ENCODE data around the gene ATP11A. TPM values are rescaled to one million over a fixed set of nuclear protein-coding genes. Genes with fewer than 3 reads are reported as not detected.
"Not testable (repeated sequence)": the region's sequence is repeated elsewhere in the genome, so short reads cannot be mapped to it uniquely, and the experiment has no call there.

The ATP11A gene
- total RNA-seq, 1 experiment from 2014 or later, result 80.4 TPM

- H3K27ac ChIP-seq (ENCODE audit: low read depth, low read length), result no peak overlapping the region
- DNase-seq (ENCODE audit: low read depth, low spot score) (no peak), ATAC-seq (no peak)
- POLR2A ChIA-PET, result no interaction called here
- H3K27me3 ChIP-seq (ENCODE audit: insufficient read depth, low read length), result no peaks in the 10 kb centered on the region
- H3K36me3 ChIP-seq (ENCODE audit: control insufficient read depth in 1 of 2, insufficient read depth in 2 of 2, low read length in 2 of 2), result peaks cover 2 to 20% of the 10 kb centered on the region in 2 experiments; a peak in 3 of 4 replicates
- no peak overlapping the region for H2AFZ ChIP-seq (ENCODE audit: low read depth, low read length, poor library complexity, severe bottlenecking)
- H3K79me2 ChIP-seq (ENCODE audit: insufficient read depth, low read length), result no peaks in the 10 kb centered on the region
- H3K4me2 ChIP-seq (ENCODE audit: low read length), result no peak overlapping the region
- CTCF ChIA-PET, result no interaction called here
- BruUV-seq (replicated peaks), result no TSS peak
- no peak overlapping the region for H3K4me3 ChIP-seq (replicated peaks in 1 of 2; ENCODE audit: low read depth in 1 of 2, low read length in 2 of 2)
- no peak overlapping the region for H3K9ac ChIP-seq (ENCODE audit: low read length)
- H3K9me2 ChIP-seq (ENCODE audit: insufficient read depth), result no peaks in the 10 kb centered on the region
- RAD21 ChIA-PET (ENCODE audit: low non-redundant PET in 1 of 2, low total read pairs in 2 of 2, uncharacterized antibody in 2 of 2, unreplicated experiment in 2 of 2), result no interaction called here
- TF ChIP-seq EZH2phosphoT487 (IDR thresholded peaks at IDR 0.05; ENCODE audit: borderline replicate concordance) (no peak), MAX (IDR thresholded peaks at IDR 0.05) (no peak), CTCF (IDR thresholded peaks at IDR 0.05 in 2 of 3, conservative IDR thresholded peaks at IDR 0.05 in 1 of 3; ENCODE audit: borderline replicate concordance in 1 of 3, insufficient read depth in 1 of 3, low read depth in 2 of 3, low read length in 2 of 3) (no peak), YY1 (IDR thresholded peaks at IDR 0.05; ENCODE audit: extremely low read depth, insufficient replicate concordance, low read depth, low read length) (no peak), POLR2A (IDR thresholded peaks at IDR 0.05; ENCODE audit: borderline replicate concordance, extremely low read depth, insufficient read depth, insufficient read length) (no peak), JUND (IDR thresholded peaks at IDR 0.05) (no peak), EGR1 (IDR thresholded peaks at IDR 0.05; ENCODE audit: low read depth) (no peak)
- no peaks in the 10 kb centered on the region for H4K20me1 ChIP-seq (ENCODE audit: insufficient read depth)
- no peaks in the 10 kb centered on the region for H3K4me1 ChIP-seq (ENCODE audit: control insufficient read depth in 1 of 2, insufficient read depth in 2 of 2, low read length in 2 of 2)
- intact Hi-C loops (cut with micrococcal nuclease), result no loop called here
- no peaks in the 10 kb centered on the region for H3K9me3 ChIP-seq (ENCODE audit: control insufficient read depth in 1 of 2, insufficient read depth in 1 of 2, low read depth in 1 of 2, low read length in 2 of 2)
Measured at GRCh38 chr13:112840472-112841302, 150.8 kb downstream of the ATP11A start.

- H3K9me2 ChIP-seq (ENCODE audit: insufficient read depth); ATAC-seq; H3K9ac ChIP-seq (ENCODE audit: low read length); CTCF ChIA-PET; H3K4me3 ChIP-seq (replicated peaks in 1 of 2; ENCODE audit: low read depth in 1 of 2, low read length in 2 of 2); H4K20me1 ChIP-seq (ENCODE audit: insufficient read depth); H3K4me2 ChIP-seq (ENCODE audit: low read length); H3K27ac ChIP-seq (ENCODE audit: low read depth, low read length); H3K79me2 ChIP-seq (ENCODE audit: insufficient read depth, low read length); H2AFZ ChIP-seq (ENCODE audit: low read depth, low read length, poor library complexity, severe bottlenecking); BruUV-seq (replicated peaks); H3K9me3 ChIP-seq (ENCODE audit: control insufficient read depth in 1 of 2, insufficient read depth in 1 of 2, low read depth in 1 of 2, low read length in 2 of 2); intact Hi-C loops (cut with micrococcal nuclease); DNase-seq (ENCODE audit: low read depth, low spot score); H3K27me3 ChIP-seq (ENCODE audit: insufficient read depth, low read length); H3K4me1 ChIP-seq (ENCODE audit: control insufficient read depth in 1 of 2, insufficient read depth in 2 of 2, low read length in 2 of 2); RAD21 ChIA-PET (ENCODE audit: low non-redundant PET in 1 of 2, low total read pairs in 2 of 2, uncharacterized antibody in 2 of 2, unreplicated experiment in 2 of 2); POLR2A ChIA-PET: not testable (repeated sequence)
- peaks cover 0 to 17% of the 10 kb centered on the region in 2 experiments; a peak in 2 of 4 replicates for H3K36me3 ChIP-seq (ENCODE audit: control insufficient read depth in 1 of 2, insufficient read depth in 2 of 2, low read length in 2 of 2)
Measured at GRCh38 chr13:112841303-112842015, 151.6 kb downstream of the ATP11A start.

Measured in HCT116 (cell line).